ENCODE measurements around the gene HS6ST1. TPM values are rescaled to one million over a fixed set of nuclear protein-coding genes. Genes with fewer than 3 reads are reported as not detected.

The HS6ST1 gene
- total and polyA plus RNA-seq, 2 of the 4 experiments (the other 2 are of a cell fraction) = 29.9 to 36.9 TPM

DNA sequence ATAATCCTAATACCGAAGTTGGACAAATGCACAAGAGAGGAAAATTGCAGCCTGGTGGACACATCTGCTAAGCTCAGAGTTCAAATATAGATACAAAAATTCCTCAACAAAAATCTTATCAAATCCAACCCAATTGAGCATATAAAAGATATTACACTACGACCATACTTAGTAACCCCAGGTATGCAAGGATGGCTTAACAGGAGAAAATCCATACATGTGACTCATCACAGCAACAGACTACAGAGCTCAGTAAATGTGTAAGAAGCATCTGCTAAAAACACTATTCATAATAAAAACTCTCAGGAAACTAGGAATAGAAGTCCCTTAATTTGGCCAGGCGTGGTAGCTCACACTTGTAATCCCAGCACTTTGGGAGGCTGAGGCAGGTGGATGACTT, 28.3 kb downstream of the HS6ST1 start:
- no peak overlapping the region for H2AK5ac ChIP-seq (ENCODE audit: low read depth, low read length)
- ChIA-PET CTCF (no interaction called here), POLR2A (ENCODE audit: unreplicated experiment) (no interaction called here)
- H4K20me1 ChIP-seq (ENCODE audit: insufficient read depth, low read length) = peaks cover 100% of the 10 kb centered on the region
- H3K4me2 ChIP-seq (ENCODE audit: low read depth, low read length) = no peak overlapping the region
- no peak overlapping the region for H2BK15ac ChIP-seq (ENCODE audit: low read depth, low read length)
- peaks cover 50% of the 10 kb centered on the region for H3K36me3 ChIP-seq (ENCODE audit: control insufficient read depth, insufficient read depth, low read length)
- no peak overlapping the region for H3K9ac ChIP-seq (ENCODE audit: low read depth, low read length)
- DNase-seq (peak; percentile 55), ATAC-seq (ENCODE audit: low read depth) (no peak)
- no peak overlapping the region for H3K27ac ChIP-seq (ENCODE audit: insufficient read depth, low read length)
- H2BK20ac ChIP-seq (ENCODE audit: low read depth, low read length) = no peak overlapping the region
- H3K9me1 ChIP-seq (ENCODE audit: insufficient read depth, low read length) = peaks cover 28% of the 10 kb centered on the region
- no peak overlapping the region for H4K5ac ChIP-seq (ENCODE audit: low read depth, low read length)
- H3K9me3 ChIP-seq (ENCODE audit: control insufficient read depth, insufficient read depth, low read length) = no peaks in the 10 kb centered on the region
- BruUV-seq (replicated peaks) = no TSS peak
- TF ChIP-seq, protein P1, sequence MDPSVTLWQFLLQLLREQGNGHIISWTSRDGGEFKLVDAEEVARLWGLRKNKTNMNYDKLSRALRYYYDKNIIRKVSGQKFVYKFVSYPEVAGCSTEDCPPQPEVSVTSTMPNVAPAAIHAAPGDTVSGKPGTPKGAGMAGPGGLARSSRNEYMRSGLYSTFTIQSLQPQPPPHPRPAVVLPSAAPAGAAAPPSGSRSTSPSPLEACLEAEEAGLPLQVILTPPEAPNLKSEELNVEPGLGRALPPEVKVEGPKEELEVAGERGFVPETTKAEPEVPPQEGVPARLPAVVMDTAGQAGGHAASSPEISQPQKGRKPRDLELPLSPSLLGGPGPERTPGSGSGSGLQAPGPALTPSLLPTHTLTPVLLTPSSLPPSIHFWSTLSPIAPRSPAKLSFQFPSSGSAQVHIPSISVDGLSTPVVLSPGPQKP (IDR thresholded peaks at IDR 0.05; ENCODE audit: borderline replicate concordance, low read depth, low read length) = no peak
- no peak overlapping the region for H4K91ac ChIP-seq (ENCODE audit: insufficient read depth, low read depth, low read length)
- no peak overlapping the region for H2BK5ac ChIP-seq (ENCODE audit: low read depth, low read length, poor library complexity, severe bottlenecking)
- no CpG with 5 or more reads among the region's 3 CpGs for WGBS, 2 experiments (ENCODE audit: extremely low coverage in 2 of 2, insufficient read length in 1 of 2)
- H3K27me3 ChIP-seq (ENCODE audit: control insufficient read depth, insufficient read depth, low read length) = no peaks in the 10 kb centered on the region
- H3K56ac ChIP-seq (ENCODE audit: extremely low read depth, insufficient read depth, low read length) = no peak overlapping the region
- H3K14ac ChIP-seq (replicated peaks; ENCODE audit: low read depth, low read length) = no peak overlapping the region
- dilution Hi-C loops (cut with HindIII; ENCODE audit: low sequenced_read_pairs, unreplicated experiment) = no loop called here
- no peak overlapping the region for H3K4me3 ChIP-seq (ENCODE audit: insufficient read depth, low read depth, low read length)
- intact Hi-C loops (cut with micrococcal nuclease) = no loop called here
- H3K79me1 ChIP-seq (ENCODE audit: low read depth in 1 of 2, low read length in 2 of 2) = peaks cover 37 to 97% of the 10 kb centered on the region in 2 experiments
- H3K4me1 ChIP-seq (ENCODE audit: control insufficient read depth, insufficient read depth, low read length) = peaks cover 34% of the 10 kb centered on the region
- H3K4ac ChIP-seq (ENCODE audit: low read depth, low read length) = no peak overlapping the region
- in situ Hi-C loops (cut with MboI; ENCODE audit: low sequenced_read_pairs) = no loop called here
- no peak overlapping the region for H3K18ac ChIP-seq (ENCODE audit: low read depth, low read length)
- H2AFZ ChIP-seq (replicated peaks; ENCODE audit: low read length, poor library complexity) = no peak overlapping the region
- H2AK9ac ChIP-seq (replicated peaks; ENCODE audit: low read depth, low read length, poor library complexity) = no peak overlapping the region
- no peak overlapping the region for H2BK120ac ChIP-seq (ENCODE audit: low read depth, low read length)
- no peak overlapping the region for H3K23ac ChIP-seq (ENCODE audit: low read depth, low read length)
- no peak overlapping the region for H4K8ac ChIP-seq (ENCODE audit: low read depth in 2 of 2, low read length in 2 of 2)

All from IMR-90 (cell line).